HFF-Myc (cell line): ENCODE results near the gene MT1X.
"Not testable (repeated sequence)": the region's sequence is repeated elsewhere in the genome, so short reads cannot be mapped to it uniquely, and the experiment has no call there.

Experiments used
- DNase-seq: peaks from one replicate; pipeline ENCODE4 v3.0.0-alpha.2; 2011; ENCODE audit warnings: low read depth; ENCODE audit errors: extremely low read depth
- H3K4me3 ChIP-seq: replicated peaks from 2 replicates; pipeline ENCODE4 v1.5.1; 2011; ENCODE audit warnings: low read depth, mild to moderate bottlenecking, control low read depth, low read length
- TF ChIP-seq, protein P1 (sequence below): IDR thresholded peaks from 2 replicates; pipeline ENCODE4 v1.5.1; 2012; ENCODE audit warnings: mild to moderate bottlenecking, low read depth, low read length, control low read depth; ENCODE audit errors: missing control alignments

MT1X gene

DNA sequence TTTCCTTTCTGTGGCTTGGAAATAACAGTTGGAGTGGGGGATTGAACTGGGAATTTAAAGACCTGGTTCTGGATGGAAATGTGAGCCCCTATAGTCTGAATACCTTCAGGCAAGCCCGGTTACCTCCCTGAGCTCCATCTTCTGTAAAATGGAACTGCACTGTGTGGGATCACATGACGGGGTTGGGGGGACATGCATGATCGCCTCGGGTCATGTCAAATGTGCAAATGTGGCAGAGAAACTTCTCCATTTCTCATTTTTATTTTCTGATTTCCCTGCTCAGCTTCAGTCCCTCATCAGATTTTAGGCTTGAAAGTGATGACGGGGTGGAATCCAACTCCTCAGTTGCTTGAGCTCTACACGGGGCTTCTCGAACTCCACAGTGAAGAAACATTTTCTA, 29.1 kb upstream of the MT1X start:
- DNase-seq: no peak
- no peak overlapping the region for H3K4me3 ChIP-seq
- TF ChIP-seq, protein P1, sequence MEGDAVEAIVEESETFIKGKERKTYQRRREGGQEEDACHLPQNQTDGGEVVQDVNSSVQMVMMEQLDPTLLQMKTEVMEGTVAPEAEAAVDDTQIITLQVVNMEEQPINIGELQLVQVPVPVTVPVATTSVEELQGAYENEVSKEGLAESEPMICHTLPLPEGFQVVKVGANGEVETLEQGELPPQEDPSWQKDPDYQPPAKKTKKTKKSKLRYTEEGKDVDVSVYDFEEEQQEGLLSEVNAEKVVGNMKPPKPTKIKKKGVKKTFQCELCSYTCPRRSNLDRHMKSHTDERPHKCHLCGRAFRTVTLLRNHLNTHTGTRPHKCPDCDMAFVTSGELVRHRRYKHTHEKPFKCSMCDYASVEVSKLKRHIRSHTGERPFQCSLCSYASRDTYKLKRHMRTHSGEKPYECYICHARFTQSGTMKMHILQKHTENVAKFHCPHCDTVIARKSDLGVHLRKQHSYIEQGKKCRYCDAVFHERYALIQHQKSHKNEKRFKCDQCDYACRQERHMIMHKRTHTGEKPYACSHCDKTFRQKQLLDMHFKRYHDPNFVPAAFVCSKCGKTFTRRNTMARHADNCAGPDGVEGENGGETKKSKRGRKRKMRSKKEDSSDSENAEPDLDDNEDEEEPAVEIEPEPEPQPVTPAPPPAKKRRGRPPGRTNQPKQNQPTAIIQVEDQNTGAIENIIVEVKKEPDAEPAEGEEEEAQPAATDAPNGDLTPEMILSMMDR: no peak

DNA sequence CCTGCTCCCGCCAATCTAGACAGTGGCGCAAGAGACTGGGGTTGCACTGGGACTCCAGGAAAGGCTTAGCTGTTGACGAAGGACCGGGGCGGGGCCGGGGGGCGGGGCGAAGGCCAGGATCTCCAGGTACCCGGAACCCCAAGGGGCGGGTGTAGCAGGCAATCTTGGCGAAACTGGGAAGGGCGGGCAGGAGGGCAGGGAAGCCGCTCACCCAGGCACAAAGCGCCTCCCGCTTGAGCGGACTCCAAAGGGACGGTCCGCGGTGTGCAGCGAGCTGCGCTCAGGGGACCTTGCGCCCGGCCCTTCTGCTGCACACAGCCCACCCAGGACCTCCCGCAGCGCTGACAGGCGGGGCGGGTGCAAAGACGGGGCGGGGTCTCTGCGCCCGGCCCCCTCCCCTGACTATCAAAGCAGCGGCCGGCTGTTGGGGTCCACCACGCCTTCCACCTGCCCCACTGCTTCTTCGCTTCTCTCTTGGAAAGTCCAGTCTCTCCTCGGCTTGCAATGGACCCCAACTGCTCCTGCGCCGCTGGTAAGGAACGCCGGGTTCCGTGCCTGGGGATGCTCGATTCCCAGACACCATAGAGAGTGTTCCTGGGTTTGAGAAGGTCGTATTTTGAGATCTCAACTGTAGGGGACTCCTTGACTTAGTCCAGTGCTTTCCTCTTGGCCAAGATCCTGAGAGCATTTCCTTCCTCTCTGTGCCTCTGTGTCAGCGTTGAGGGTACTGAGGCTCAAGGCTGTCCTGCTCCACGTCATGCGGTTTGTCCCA, 24.5 kb upstream of the MT1X start, which contains the start of gene MT1F:
MT1F (plus strand) TSS at position 405 of the 772 bp plus-strand sequence; CDS start at position 505, 100 bp downstream.
- peak within 1 kb of the TSS; percentile 25 for H3K4me3 ChIP-seq
- DNase-seq: no peak
- TF ChIP-seq, protein P1: no peak

DNA sequence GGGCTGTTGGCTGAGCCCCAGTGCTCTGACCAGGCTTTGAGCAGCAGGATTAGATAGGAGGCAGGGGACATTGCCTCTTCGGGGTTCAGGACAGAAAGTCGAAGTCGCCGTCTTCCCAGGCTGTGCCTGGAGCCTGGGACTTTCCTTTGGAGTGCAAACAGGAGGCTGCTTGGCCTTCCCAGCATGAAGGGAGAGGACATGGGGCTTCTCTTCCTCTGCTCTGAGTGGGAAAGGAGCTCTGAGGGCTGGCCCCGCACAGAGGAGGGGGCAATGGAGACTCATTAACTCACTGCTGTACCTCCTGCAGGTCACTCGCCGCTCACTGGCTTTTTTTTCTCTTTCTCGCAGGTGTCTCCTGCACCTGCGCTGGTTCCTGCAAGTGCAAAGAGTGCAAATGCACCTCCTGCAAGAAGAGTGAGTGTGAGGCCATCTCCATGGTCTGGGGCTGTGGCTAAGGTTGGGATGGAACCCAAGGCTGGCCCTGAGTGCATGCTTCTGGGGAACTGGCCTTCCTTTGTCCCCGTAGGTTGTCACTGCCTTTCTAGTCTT, 23.9 kb upstream of the MT1X start:
- TF ChIP-seq, protein P1: no peak
- no peak for DNase-seq
- no peak overlapping the region for H3K4me3 ChIP-seq

DNA sequence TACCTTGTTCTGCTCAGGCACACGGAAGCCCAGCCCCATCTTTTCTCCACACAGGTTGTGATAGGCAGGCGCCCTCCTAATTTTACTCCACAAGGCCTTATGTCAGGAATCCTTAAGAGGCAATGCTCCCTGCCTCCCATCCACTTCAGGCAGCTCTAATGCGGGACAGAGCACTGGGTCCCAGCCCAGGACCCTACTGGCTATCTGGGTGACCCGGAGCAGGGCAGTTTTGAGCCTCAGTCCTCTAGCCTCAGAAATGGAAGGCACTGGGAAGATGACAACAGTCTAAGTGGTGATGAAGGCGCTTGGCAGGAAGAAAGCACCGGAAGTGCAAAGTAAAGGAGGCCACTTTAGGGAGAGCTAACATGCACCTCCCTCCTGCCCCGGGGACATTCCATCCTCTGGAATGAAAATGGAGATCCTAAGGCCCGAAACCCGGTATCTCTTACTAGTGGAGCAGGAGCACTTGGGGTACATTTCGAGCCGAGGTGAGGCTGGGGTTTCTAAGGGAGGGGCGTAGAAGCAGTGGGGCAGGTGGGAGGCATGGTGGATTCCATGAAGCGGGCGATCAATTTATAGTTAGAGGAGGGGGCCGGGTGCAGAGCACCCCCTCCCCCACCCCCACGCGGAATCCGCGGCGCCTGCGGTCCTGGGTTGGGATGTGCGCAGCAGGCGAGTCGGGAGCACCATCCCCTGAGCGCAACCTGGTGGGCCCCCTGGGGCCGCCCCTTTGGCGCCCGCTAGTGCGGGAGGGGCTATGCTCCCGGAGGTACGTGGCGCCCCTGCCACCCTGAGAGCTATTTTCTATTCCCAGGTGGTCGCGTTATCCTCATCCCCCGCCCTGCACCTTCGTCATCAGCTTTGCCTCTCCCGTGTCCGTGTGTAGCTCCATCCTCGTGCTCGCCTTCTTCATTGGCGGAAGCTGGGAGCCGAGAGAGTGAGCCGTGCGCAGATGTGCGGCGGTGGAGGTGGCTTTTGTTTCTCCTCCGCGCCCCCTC, 19.6 kb upstream of the MT1X start:
- no peak overlapping the region for H3K4me3 ChIP-seq
- TF ChIP-seq, protein P1: no peak

DNA sequence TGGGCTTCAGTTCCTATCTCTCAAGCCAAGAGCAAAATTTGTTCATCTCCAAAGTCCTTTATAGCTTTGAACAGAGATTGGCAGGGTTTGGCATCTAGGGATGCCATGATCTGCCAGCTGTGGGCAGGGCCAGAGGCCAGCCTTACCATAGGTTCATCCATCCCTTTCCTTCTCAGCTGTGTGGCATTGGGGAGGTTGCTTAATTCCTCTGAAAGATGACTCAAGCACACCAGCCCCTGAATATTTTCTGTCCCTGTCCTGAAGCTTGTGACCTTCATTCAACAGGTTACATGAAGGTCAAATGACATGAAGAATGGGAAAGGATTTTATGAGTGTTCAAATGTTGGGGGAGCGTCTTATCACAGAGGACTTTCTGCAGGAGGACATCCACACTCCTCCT, 17.8 kb upstream of the MT1X start:
- DNase-seq: no peak
- TF ChIP-seq, protein P1: no peak
- H3K4me3 ChIP-seq: no peak overlapping the region

More for the DNA sequence above, 19.6 kb upstream of the MT1X start:
- DNase-seq: no peak

DNA sequence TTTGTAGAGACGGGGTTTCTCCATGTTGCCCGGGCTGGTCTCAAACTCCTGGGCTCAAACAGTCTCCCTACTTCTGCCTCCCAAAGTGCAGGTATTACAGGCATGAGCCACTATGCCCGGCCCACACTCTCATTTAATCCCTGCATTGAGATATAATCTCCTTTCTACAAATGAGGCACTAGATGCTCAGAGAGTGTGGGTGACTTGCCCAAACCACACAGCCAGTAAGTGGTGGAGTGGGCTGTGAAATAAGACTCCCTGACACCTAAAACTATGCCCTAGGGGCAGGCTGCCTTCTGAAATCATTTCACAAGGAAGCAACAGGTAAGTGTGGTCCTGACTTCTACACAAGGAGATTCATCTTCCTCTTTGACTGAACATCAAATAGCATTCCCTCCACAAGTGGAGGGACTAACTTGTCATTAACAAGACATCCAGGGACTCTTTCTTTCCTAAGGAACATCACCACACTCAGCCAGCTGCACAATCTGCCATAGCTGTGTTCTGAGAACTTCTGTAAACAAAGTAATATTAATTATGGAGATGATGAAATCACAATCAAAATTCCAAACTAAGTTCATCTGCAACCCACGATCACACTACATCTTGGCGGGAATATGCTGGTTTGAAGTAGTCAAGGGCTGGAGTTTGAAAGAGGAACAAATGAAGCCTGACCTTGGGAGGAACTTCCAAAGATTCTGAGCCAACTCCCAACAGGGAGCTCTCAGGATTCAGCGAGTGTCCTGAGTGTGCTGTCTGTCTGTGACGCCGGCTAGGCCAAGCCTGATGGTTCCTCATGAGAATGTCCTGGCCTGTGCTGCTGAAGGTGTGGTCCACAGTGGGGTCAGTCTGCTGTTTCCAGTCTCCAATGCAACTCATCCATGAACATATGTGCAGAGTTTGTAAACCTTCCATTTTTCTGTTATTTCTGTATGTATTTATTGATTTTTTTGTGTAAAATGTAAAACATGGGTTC, 16.7 kb upstream of the MT1X start:
- DNase-seq, H3K4me3 ChIP-seq: not testable (repeated sequence)
